Peyer's patch (tissue), 4 donors: ENCODE results near the gene RNF213.

Source experiments
- CTCF ChIP-seq, 6 experiments: fragments of 450-650 bp in 4 of 6; fragments of 200-600 bp in 2 of 6; sonication (generic) in 1 of 6; IDR thresholded peaks; one replicate each; pipeline ENCODE4 v1.5.1; 2017 to 2019; ENCODE audit warnings: antibody characterized with exemption in 6 of 6, mild to moderate bottlenecking in 3 of 6, moderate library complexity in 1 of 6
- POLR2A ChIP-seq, 2 donors: fragments of 450-650 bp; IDR thresholded peaks; one replicate each; pipeline ENCODE4 v1.5.1; 2017; ENCODE audit warnings: antibody characterized with exemption in 2 of 2, mild to moderate bottlenecking in 2 of 2, moderate library complexity in 2 of 2

GRCh38 chr17:80315517-80316182, 55.0 kb downstream of the RNF213 start:
- TF ChIP-seq CTCF (IDR thresholded peaks at IDR 0.05) (no peak), POLR2A (IDR thresholded peaks at IDR 0.05) (no peak)
